IPS-20b (cell line): Measurements from ENCODE around the gene RPS6KA4.
A peak's percentile ranks its signal among the peaks of the same experiment; 100 is the strongest.

Experiments
- H3K27ac ChIP-seq: one replicate; pipeline ENCODE4 v1.5.1; 2013; ENCODE audit warnings: low read length
- H3K27me3 ChIP-seq: 2 replicates; pipeline ENCODE4 v1.6.1; 2013; ENCODE audit warnings: mild to moderate bottlenecking, low read length, inconsistent platforms; ENCODE audit not compliant: insufficient read depth
- H3K36me3 ChIP-seq: 2 replicates; pipeline ENCODE4 v1.6.1; 2013; ENCODE audit warnings: low read depth, mild to moderate bottlenecking, inconsistent platforms, low read length, moderate library complexity; ENCODE audit not compliant: insufficient read depth
- H3K4me1 ChIP-seq: 2 replicates; pipeline ENCODE4 v1.6.1; 2013; ENCODE audit warnings: mild to moderate bottlenecking, control low read depth, inconsistent platforms, low read length, moderate library complexity; ENCODE audit not compliant: insufficient read depth
- H3K4me3 ChIP-seq: 2 replicates; pipeline ENCODE4 v1.5.1; 2013; ENCODE audit warnings: mild to moderate bottlenecking, low read length, inconsistent platforms
- H3K9ac ChIP-seq: 2 replicates; pipeline ENCODE4 v1.6.1; 2013; ENCODE audit warnings: low read depth, mild to moderate bottlenecking, inconsistent platforms, low read length, moderate library complexity
- H3K9me3 ChIP-seq: 2 replicates; pipeline ENCODE4 v1.6.1; 2013; ENCODE audit warnings: mild to moderate bottlenecking, low read depth, low read length, inconsistent platforms; ENCODE audit not compliant: insufficient read depth

The RPS6KA4 gene

GRCh38 chr11:64401775-64402174 lies 42.8 kb downstream of the RPS6KA4 start:
- H3K9me3 ChIP-seq, result no peaks in the 10 kb centered on the region; the same call in 1 of the 2 replicates
- peaks cover 7% of the 10 kb centered on the region; the same call in 1 of the 2 replicates for H3K4me1 ChIP-seq
- H3K27me3 ChIP-seq, result no peaks in the 10 kb centered on the region
- H3K36me3 ChIP-seq, result no peaks in the 10 kb centered on the region
- H3K9ac ChIP-seq, result no peak overlapping the region
- no peak overlapping the region for H3K27ac ChIP-seq
- H3K4me3 ChIP-seq, result no peak overlapping the region

GRCh38 chr11:64403106-64403505 lies 44.1 kb downstream of the RPS6KA4 start:
- H3K4me3 ChIP-seq, result no peak overlapping the region
- peaks cover 7% of the 10 kb centered on the region; the same call in 1 of the 2 replicates for H3K4me1 ChIP-seq
- H3K9ac ChIP-seq, result no peak overlapping the region
- no peaks in the 10 kb centered on the region for H3K36me3 ChIP-seq
- H3K27me3 ChIP-seq, result no peaks in the 10 kb centered on the region
- H3K27ac ChIP-seq, result no peak overlapping the region
- no peaks in the 10 kb centered on the region; the same call in 1 of the 2 replicates for H3K9me3 ChIP-seq

DNA sequence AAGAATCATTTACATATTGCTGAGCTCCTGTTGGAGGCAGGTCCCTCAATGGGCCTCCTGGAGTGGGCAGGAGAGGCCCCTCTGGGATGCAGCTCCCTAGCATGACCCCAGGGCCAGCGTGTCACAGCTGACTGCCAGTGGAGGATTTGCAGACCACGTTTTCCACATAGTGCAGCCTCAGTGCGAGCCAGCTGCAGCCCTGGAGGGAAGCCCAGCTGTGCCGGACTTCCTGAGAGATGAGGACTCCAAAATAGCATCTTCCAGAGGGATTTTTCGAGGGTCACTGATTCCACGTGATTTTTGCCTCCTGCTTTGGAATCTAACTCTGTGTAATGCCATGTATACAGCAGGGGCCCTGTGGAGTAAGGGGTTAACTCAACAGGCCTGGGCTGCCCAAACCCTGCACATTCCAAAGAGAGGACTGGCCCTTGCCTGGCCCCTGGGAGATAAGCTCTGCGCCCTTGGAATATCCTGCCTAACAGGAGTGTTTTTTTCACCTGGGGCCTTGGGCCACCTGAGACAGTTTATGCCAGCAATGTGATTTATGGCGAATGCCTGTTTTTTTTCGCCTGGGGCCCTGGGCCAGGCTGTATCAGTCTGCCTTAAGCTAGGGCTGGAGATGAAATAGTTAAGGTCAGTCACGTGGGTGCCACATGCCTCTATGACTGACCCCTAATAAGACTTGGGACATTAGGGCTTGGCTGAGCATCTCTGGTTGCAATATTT lies 47.4 kb downstream of the RPS6KA4 start:
- H3K27ac ChIP-seq, result no peak overlapping the region
- peaks cover 7% of the 10 kb centered on the region; the same call in 1 of the 2 replicates for H3K4me1 ChIP-seq
- H3K27me3 ChIP-seq, result peaks cover 18% of the 10 kb centered on the region; the same call in 1 of the 2 replicates

DNA sequence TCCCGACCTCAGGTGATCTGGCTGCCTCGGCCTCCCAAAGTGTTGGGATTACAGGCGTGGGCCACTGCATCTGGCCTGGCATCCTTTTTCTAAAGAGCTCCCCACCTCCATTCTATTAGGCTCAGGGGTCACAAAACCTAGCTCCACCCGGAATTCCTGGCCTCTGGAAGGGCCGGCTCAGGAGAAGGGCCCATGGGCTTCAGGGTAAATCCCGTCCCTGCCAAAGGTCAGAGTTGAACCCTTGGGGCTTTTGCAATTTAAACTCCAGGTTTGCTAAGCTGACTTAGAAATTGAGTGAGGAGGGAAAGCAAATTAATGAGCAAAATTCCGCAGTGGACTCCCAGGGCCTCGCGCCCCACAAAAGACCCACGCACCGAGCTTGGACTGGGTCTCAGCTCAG lies 48.3 kb downstream of the RPS6KA4 start:
- H3K9ac ChIP-seq, result no peak overlapping the region
- peaks cover 7% of the 10 kb centered on the region; the same call in 1 of the 2 replicates for H3K4me1 ChIP-seq
- no peak overlapping the region for H3K27ac ChIP-seq
- H3K36me3 ChIP-seq, result no peaks in the 10 kb centered on the region
- no peaks in the 10 kb centered on the region; the same call in 1 of the 2 replicates for H3K9me3 ChIP-seq
- peaks cover 18% of the 10 kb centered on the region; the same call in 1 of the 2 replicates for H3K27me3 ChIP-seq
- no peak overlapping the region for H3K4me3 ChIP-seq

More for the DNA sequence above, 47.4 kb downstream of the RPS6KA4 start:
- Histone ChIP-seq H3K9ac (no peak overlapping the region), H3K36me3 (no peaks in the 10 kb centered on the region), H3K9me3 (no peaks in the 10 kb centered on the region; the same call in 1 of the 2 replicates), H3K4me3 (no peak overlapping the region)

DNA sequence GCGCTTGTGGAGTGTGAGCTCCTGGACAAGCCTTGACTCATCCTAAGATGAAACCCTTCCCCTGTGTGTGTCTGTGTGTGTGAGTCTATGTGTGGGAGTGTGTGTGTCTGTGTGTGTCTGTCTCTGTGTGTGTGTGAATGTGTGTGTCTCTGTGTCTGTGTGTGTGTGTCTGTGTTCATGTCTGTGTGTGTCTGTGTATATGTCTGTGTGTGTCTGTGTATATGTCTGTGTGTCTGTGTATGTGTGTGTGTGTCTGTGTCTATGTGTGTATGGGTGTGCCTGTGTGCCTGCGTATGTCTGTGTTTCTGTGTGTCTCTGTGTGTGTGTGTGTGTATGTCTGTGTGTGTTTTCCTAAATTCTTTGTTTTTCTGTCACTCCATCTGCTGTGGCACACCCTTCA lies 48.7 kb downstream of the RPS6KA4 start:
- Histone ChIP-seq H3K9ac (no peak overlapping the region), H3K27me3 (peaks cover 18% of the 10 kb centered on the region; the same call in 1 of the 2 replicates), H3K9me3 (no peaks in the 10 kb centered on the region; the same call in 1 of the 2 replicates), H3K27ac (no peak overlapping the region), H3K4me3 (no peak overlapping the region), H3K4me1 (peaks cover 7% of the 10 kb centered on the region; the same call in 1 of the 2 replicates), H3K36me3 (no peaks in the 10 kb centered on the region)

DNA sequence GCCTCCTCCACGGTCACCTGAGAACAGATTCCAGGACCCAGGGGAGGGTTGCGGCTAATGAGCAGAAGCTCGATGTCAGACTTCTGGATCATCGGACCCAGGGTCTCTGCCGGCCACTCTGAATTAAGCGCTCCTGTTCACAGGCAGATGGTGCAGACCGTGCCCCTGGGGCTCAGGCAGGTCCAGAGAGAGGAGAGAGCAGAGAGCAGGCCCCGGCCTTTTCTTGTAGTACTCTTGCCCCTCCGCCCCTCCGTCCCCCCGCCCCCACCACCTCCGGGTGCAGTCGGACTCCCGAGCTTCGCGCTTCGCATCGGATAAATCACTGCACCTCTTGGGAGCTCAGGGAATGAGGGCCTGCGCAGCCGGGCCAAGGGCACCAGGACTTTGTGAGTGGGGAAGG lies 50.3 kb downstream of the RPS6KA4 start:
- Histone ChIP-seq H3K4me1 (peaks cover 7% of the 10 kb centered on the region; the same call in 1 of the 2 replicates), H3K9ac (no peak overlapping the region), H3K4me3 (peak overlapping the region; percentile 30; the same call in 1 of the 2 replicates), H3K9me3 (no peaks in the 10 kb centered on the region), H3K27ac (no peak overlapping the region), H3K27me3 (peaks cover 18% of the 10 kb centered on the region; the same call in 1 of the 2 replicates), H3K36me3 (no peaks in the 10 kb centered on the region)

DNA sequence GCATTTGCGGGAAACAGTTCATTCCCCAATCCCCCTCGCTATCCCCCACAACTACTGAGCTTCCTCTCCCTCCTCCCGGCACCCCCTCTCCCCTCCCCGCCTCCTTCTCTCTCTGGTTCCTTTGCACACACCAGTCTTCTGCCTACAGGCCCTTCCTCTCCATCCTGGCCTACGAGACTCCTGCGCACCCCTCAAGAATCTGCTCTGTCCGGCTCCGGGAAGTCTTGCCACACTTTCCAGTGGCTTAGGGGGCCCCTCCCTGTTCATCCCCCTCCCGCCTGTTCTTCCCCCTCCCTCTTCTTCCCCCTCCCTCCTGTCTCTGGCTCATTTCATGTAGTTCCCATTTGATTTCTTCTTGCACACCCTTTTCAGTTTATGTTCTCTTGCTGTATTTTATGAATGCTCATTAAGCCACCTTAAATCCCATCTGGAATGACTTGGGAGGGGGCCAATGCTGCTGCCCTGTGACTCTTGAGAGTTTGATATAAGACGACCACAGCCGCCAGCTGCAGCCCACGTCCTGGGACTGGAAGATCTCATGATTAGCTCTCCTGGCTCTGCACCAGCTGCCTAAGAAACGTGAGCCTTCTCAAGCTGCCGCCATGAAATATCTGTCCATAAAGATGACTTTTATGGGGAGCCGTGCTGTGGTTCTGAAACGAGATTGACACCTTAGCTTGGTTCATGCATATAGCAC lies 50.9 kb downstream of the RPS6KA4 start:
- Histone ChIP-seq H3K27ac (no peak overlapping the region), H3K9ac (no peak overlapping the region), H3K9me3 (no peaks in the 10 kb centered on the region), H3K4me1 (peaks cover 7% of the 10 kb centered on the region; the same call in 1 of the 2 replicates), H3K4me3 (peak overlapping the region; percentile 30; the same call in 1 of the 2 replicates), H3K27me3 (peaks cover 18% of the 10 kb centered on the region; the same call in 1 of the 2 replicates), H3K36me3 (no peaks in the 10 kb centered on the region)

GRCh38 chr11:64410404-64410734 lies 51.4 kb downstream of the RPS6KA4 start:
- no peaks in the 10 kb centered on the region for H3K9me3 ChIP-seq
- H3K27me3 ChIP-seq, result peaks cover 18% of the 10 kb centered on the region; the same call in 1 of the 2 replicates
- H3K36me3 ChIP-seq, result no peaks in the 10 kb centered on the region
- no peak overlapping the region for H3K9ac ChIP-seq
- H3K4me1 ChIP-seq, result peaks cover 10% of the 10 kb centered on the region; the same call in 1 of the 2 replicates
- no peak overlapping the region for H3K27ac ChIP-seq
- no peak overlapping the region for H3K4me3 ChIP-seq

DNA sequence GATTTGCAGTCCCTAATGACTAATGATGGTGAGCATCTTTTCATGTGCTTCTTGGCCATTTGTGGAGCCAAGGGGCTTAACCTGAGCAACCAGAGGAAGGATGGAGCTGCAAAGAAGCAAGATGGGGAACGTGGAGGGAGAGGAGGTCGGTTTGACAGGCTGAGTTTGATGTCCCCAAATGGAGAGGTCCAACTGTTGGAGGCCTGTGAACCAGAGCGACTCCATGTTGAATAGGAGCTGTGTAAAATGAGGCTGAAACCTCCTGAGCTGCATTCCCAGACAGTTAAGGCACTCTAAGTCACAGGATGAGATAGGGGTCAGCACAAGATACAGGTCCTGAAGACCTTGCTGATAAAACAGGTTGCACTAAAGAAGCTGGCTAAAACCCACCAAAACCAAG lies 54.5 kb downstream of the RPS6KA4 start:
- Histone ChIP-seq H3K27ac (no peak overlapping the region), H3K27me3 (peaks cover 18% of the 10 kb centered on the region; the same call in 1 of the 2 replicates), H3K36me3 (no peaks in the 10 kb centered on the region), H3K9me3 (no peaks in the 10 kb centered on the region), H3K4me1 (peaks cover 3% of the 10 kb centered on the region; the same call in 1 of the 2 replicates), H3K4me3 (no peak overlapping the region), H3K9ac (no peak overlapping the region)

DNA sequence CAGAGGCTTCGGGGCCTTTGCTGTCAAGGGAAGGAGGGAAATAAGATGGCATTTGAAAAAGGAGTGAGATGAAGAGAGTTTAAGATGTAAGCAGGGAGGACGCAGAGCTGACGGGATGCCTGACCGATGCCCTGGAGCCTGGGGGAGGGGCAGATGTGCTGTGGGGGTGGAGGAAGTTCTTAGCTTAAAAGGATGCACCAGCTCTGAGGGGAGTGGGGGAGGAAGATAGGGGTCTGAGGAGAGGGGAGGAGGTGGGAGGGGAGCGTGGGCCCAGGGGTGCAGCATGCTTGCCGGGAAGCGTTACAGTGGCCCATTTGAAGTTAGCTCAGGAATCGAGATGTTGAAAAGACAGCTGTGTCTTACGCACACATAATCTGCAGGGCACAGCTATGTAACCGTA lies 56.3 kb downstream of the RPS6KA4 start:
- H3K9me3 ChIP-seq, result no peaks in the 10 kb centered on the region
- H3K4me3 ChIP-seq, result no peak overlapping the region
- H3K4me1 ChIP-seq, result peaks cover 3% of the 10 kb centered on the region; the same call in 1 of the 2 replicates
- no peak overlapping the region for H3K9ac ChIP-seq
- H3K27me3 ChIP-seq, result peaks cover 8% of the 10 kb centered on the region; the same call in 1 of the 2 replicates
- no peaks in the 10 kb centered on the region for H3K36me3 ChIP-seq
- no peak overlapping the region for H3K27ac ChIP-seq

- no peak overlapping the region for H3K9ac ChIP-seq
These were observed 57.2 kb downstream of the RPS6KA4 start for GRCh38 chr11:64415996-64416728.

More at GRCh38 chr11:64415996-64416728, 57.2 kb downstream of the RPS6KA4 start:
- H3K4me3 ChIP-seq, result no peak overlapping the region
- no peak overlapping the region for H3K27ac ChIP-seq
- H3K27me3 ChIP-seq, result no peaks in the 10 kb centered on the region; the same call in 1 of the 2 replicates
- H3K9me3 ChIP-seq, result no peaks in the 10 kb centered on the region; the same call in 1 of the 2 replicates
- H3K4me1 ChIP-seq, result peaks cover 3% of the 10 kb centered on the region; the same call in 1 of the 2 replicates
- H3K36me3 ChIP-seq, result no peaks in the 10 kb centered on the region
